Stomach smooth muscle (tissue), 2 donors: ENCODE measurements around the gene ZNRF3.
"Not testable (repeated sequence)": the region's sequence is repeated elsewhere in the genome, so short reads cannot be mapped to it uniquely, and the experiment has no call there.

Source experiments
- H3K27ac ChIP-seq: one replicate; pipeline ENCODE4 v1.7.0; 2013; ENCODE audit warnings: mild to moderate bottlenecking, low read length, inconsistent platforms
- H3K27me3 ChIP-seq, 2 donors: one replicate each; pipeline ENCODE4 v1.7.0; 2013; ENCODE audit warnings: low read length in 2 of 2; ENCODE audit not compliant: insufficient read depth in 2 of 2, control insufficient read depth in 1 of 2
- H3K36me3 ChIP-seq, 2 donors: one replicate each; pipeline ENCODE4 v1.7.0; 2013; ENCODE audit warnings: low read length in 2 of 2; ENCODE audit not compliant: control insufficient read depth in 2 of 2, insufficient read depth in 2 of 2
- H3K4me1 ChIP-seq: one replicate; pipeline ENCODE4 v1.7.0; 2013; ENCODE audit warnings: low read length; ENCODE audit not compliant: control insufficient read depth, insufficient read depth
- H3K4me3 ChIP-seq, 2 donors: one replicate each; pipeline ENCODE4 v1.7.0; 2013; ENCODE audit warnings: low read length in 2 of 2
- H3K9ac ChIP-seq, 2 donors: one replicate each; pipeline ENCODE4 v1.7.0; 2013; ENCODE audit warnings: low read length in 2 of 2, mild to moderate bottlenecking in 1 of 2
- H3K9me3 ChIP-seq, 2 donors: one replicate each; pipeline ENCODE4 v1.7.0; 2013; ENCODE audit warnings: low read length in 2 of 2; ENCODE audit not compliant: control insufficient read depth in 2 of 2
- donor health status: healthy.
- donor health status: Pancreatic carcinoma.

ZNRF3 gene

DNA sequence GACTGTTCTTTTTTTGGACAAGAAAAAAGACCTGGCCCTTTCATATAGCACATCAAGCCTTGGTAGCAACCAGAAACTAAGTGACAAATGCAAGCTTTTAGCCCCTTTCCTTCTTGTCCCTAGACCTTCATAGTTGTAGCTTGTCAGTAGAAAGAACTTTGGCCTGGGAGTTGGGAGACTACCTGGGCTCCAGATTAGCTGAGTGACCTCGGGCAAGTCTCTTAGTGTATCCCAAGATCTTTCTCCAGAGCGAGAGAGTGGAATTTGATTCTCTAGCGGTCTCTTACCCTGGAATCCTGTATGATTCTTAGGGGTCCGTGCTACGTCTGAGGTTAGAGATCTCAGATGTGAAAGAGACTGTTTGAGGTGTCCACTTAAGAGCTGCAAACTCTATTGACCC, 59.0 kb downstream of the ZNRF3 start:
- Histone ChIP-seq H3K4me1 (peaks cover 8% of the 10 kb centered on the region), H3K9ac (no peak overlapping the region), H3K9me3 (peaks cover 0 to 2% of the 10 kb centered on the region in 2 donors), H3K36me3 (no peaks in the 10 kb centered on the region), H3K4me3 (no peak overlapping the region), H3K27me3 (no peaks in the 10 kb centered on the region), H3K27ac (no peak overlapping the region)

DNA sequence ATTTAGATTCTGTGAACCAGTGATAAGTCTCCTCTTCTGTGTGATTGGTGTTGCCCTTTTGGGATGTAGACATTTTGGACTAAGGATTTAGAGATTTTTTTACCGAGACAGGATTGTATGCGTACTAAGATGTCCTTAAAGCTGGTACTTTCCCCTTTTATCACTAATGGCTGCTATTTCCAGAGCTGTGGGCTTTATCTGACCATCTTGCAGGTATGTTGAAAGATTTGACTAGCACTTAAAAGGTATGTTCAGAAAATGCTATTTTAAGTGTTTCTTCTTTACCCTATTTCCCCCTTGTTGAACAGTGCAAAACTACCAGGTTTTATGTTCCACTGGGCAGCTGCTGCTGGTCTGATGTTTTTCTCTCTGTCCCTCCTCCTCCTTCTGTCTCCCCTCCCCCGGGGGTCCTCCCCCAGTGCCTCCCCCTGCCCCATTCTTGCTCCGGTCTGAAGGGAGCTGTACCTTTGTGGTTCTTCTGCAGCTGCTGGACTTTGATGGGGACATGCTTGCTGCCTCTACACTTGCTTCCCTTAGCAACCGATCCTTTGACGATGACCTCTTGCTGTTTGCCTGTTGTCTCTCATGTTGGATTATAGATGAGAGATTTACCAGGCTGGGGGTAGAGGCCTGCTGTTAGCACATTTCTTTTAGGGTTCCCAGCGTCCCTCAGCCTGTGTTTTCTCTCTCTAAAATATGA, 59.6 kb downstream of the ZNRF3 start:
- no peak overlapping the region for H3K27ac ChIP-seq
- no peak overlapping the region for H3K9ac ChIP-seq

DNA sequence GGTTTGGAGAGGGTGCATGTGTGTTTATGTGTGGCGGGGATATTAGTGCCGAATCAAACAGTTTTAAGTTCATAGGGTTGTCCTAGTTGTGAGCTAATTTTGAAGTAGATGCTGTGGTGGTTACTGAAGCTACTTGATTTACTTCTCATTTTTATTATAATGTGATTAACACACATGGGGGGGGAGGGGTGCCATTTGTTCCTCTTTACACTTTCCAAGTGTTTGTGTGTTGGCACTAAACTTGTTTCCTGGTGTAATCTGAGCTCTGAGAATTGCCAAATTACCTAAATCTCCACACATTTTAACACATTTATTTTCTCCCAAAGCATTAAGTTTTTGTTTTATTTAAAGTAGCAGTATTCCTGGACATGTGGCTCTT, 60.1 kb downstream of the ZNRF3 start:
- H3K27me3 ChIP-seq = no peaks in the 10 kb centered on the region
- H3K9me3 ChIP-seq = peaks cover 0 to 2% of the 10 kb centered on the region in 2 donors
- no peak overlapping the region for H3K4me3 ChIP-seq
- H3K9ac ChIP-seq = no peak overlapping the region
- no peak overlapping the region for H3K27ac ChIP-seq
- H3K36me3 ChIP-seq = no peaks in the 10 kb centered on the region
- peaks cover 8% of the 10 kb centered on the region for H3K4me1 ChIP-seq

More for the DNA sequence above, 59.6 kb downstream of the ZNRF3 start:
- Histone ChIP-seq H3K27me3 (no peaks in the 10 kb centered on the region), H3K4me3 (no peak overlapping the region), H3K36me3 (no peaks in the 10 kb centered on the region), H3K9me3 (peaks cover 0 to 2% of the 10 kb centered on the region in 2 donors), H3K4me1 (peaks cover 8% of the 10 kb centered on the region)

DNA sequence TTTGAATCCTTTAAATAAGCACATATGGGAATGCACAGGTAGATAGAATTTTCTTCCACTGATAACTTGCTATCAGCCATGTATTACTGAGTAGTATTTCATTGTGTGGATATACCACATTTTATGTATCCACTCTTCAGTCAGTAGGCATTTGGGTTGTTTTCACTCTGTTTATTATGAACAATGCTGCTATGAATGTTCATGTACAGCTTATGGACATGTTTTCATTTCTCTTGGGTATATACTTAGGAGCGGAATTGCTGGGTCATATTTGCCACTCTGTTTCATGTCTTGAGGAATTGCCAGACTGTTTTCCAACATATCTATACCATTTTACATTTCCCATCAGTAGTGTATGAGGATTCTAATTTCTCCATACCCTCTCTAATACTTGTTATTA, 63.8 kb downstream of the ZNRF3 start:
- Histone ChIP-seq H3K9me3 (peaks cover 0 to 2% of the 10 kb centered on the region in 2 donors), H3K4me1 (peaks cover 18% of the 10 kb centered on the region), H3K9ac (no peak overlapping the region), H3K4me3 (no peak overlapping the region), H3K27ac (no peak overlapping the region), H3K36me3 (no peaks in the 10 kb centered on the region), H3K27me3 (no peaks in the 10 kb centered on the region)

DNA sequence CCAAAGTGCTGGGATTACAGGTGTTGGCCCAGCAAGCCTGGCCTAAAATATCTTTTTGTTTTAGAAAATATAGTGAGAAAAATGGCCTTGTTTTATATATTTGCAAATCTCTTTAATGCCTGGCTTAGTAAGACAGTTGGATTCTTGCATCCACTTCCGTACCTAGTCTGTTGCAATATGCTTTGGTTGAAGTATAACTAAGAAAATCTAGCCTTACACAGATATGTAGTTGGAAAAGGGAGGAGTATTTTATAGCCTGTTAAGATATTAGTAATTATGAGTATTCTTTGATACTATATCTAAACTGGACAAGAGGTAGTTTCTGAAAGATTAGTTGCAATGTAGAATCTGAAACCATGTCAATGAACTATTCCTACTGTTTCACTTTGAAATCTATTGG, 65.1 kb downstream of the ZNRF3 start:
- H3K4me3 ChIP-seq = no peak overlapping the region
- H3K9ac ChIP-seq = no peak overlapping the region
- H3K27ac ChIP-seq = no peak overlapping the region
- peaks cover 23% of the 10 kb centered on the region for H3K4me1 ChIP-seq
- H3K9me3 ChIP-seq = peaks cover 0 to 2% of the 10 kb centered on the region in 2 donors
- no peaks in the 10 kb centered on the region for H3K36me3 ChIP-seq
- no peaks in the 10 kb centered on the region for H3K27me3 ChIP-seq

DNA sequence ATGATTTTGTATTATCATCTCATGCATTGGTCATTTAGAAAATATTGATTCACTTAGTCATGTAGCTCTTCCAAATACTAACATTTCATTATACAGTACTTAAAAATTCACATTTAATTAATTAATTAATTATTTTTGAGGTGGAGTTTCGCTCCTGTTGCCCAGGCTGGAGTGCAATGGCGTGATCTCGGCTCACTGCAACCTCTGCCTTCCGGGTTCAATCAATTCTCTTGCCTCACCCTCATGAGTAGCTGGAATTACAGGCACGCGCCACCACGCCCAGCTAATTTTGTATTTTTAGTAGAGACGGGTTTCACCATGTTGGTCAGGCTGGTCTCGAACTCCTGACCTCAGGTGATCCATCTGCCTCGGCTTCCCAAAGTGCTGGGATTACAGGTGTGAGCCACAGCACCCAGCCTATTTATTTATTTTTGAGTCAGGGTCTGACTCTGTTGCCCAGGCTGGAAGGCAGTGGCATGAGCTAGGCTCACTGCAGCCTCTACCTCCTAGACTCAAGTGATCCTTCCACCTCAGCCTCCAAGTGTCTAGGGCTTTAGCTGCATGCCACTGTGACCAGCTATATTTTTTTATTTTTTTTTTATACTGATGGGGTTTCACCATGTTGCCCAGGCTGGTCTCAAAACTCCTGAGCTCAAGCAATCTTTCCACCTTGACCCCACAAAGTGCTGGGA, 65.6 kb downstream of the ZNRF3 start:
- not testable (repeated sequence) for H3K27ac ChIP-seq

DNA sequence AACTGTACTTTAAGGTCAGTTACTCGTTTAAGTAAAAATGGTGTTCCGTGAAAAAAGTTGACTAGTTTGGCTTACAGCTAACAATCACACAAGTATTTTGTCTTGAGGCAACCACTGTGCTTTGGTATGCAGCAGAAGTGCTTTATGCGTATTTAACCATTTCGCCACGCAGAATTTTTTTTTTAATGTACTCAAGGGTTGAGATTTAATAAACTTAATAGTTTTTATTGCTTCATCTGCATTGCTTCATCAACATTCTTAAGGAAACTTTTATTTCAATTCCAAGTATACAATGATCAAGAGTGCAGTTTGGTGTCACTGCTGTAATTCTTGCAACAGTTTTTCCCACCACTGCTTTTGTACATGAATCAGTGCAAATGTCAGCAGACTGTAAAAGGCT, 66.4 kb downstream of the ZNRF3 start:
- Histone ChIP-seq H3K36me3 (no peaks in the 10 kb centered on the region), H3K27me3 (no peaks in the 10 kb centered on the region), H3K27ac (no peak overlapping the region), H3K4me1 (peaks cover 19% of the 10 kb centered on the region), H3K4me3 (no peak overlapping the region), H3K9me3 (peaks cover 0 to 2% of the 10 kb centered on the region in 2 donors), H3K9ac (no peak overlapping the region)

More for the DNA sequence above, 65.6 kb downstream of the ZNRF3 start:
- peaks cover 19% of the 10 kb centered on the region for H3K4me1 ChIP-seq
- not testable (repeated sequence) for H3K36me3 ChIP-seq, H3K9me3 ChIP-seq, H3K9ac ChIP-seq, H3K4me3 ChIP-seq, H3K27me3 ChIP-seq

DNA sequence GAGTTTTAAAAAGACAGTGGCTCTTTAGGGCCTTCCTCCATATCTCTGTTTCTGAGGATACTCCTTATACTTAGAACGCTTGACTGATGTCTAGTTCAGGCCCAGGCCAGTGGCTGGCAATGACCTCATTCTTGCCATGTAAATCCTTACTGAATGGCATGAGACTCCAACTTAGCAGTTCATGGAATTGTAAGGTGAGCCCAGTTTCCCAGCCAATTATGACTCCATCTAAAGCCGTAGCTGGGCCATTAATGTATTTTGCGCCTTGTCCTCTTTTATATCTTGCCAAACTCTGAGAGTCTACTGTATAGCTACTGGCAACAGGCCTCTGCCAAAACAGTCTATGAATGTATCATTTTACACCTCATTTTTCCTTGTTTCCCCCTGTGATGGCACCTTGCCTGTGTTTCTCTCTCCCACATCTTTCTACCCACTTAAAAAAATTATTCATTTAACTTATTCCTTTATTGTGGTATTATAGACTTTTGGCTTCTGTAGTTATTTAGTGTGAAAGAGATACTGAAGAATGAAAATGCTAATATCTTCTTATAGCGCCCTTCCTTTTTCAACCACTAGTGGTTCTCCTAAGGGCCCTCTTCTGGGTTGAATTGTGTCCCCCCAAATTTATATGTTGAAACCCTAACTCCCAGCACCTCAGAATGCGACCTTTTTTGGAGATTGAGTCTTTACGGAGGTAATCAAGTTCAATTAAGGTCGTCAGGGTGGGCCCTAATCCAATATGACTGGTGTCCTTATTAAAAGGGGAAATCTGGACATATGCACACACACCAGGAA, 67.4 kb downstream of the ZNRF3 start:
- H3K4me3 ChIP-seq = no peak overlapping the region
- no peaks in the 10 kb centered on the region for H3K27me3 ChIP-seq
- H3K9me3 ChIP-seq = peaks cover 0 to 2% of the 10 kb centered on the region in 2 donors
- peaks cover 19% of the 10 kb centered on the region for H3K4me1 ChIP-seq
- no peaks in the 10 kb centered on the region for H3K36me3 ChIP-seq
- no peak overlapping the region for H3K9ac ChIP-seq
- no peak overlapping the region for H3K27ac ChIP-seq

DNA sequence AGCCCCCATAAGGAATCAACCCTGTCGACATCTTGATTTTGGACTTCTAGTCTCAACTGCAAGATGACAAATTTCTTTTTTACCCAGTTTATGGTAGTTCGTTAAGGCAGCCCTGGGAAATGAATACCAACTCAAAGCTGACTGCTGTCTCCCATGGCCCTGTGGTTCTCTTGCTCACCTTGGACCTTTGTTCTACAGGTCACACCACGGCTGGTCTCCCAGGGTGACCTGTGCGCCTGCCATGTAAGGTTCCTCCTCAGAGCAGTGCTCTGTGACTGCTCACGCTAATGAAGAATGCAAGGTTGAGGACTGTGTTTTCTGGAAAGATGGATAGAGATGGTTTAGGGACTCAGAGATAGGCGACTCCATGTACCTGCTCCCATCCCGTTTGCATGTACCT, 68.2 kb downstream of the ZNRF3 start:
- H3K9me3 ChIP-seq = peaks cover 0 to 2% of the 10 kb centered on the region in 2 donors
- no peaks in the 10 kb centered on the region for H3K27me3 ChIP-seq
- H3K4me3 ChIP-seq = peak overlapping the region in 1 of 2 donors; percentile 40
- H3K36me3 ChIP-seq = no peaks in the 10 kb centered on the region
- no peak overlapping the region for H3K9ac ChIP-seq
- H3K4me1 ChIP-seq = peaks cover 20% of the 10 kb centered on the region
- H3K27ac ChIP-seq = no peak overlapping the region

DNA sequence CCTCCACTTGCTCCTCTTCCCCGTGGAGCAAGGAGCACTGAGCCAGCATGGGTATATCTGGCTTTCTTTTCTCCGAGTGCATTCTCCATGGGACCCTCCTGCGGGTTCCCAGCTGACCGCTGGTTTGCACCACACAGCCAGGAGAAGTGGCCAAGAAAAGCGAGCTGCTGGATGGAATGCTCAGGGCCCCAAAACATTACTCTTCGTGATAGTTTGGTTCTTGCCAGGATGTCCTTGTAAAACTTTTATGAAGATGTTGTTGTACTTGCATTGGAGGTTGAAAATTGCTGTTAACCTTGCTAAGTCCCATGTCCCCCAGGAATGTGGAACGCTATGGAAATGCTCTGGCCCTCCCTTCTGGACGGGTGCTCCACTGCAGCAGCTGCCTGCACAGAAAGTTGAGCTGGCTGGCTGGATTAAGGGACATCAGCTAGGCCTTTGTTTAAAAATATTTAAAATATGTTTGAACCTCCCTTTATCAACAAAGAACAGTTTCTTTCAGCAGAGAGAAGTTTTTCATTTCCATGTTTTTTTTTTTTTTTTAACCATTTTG, 68.7 kb downstream of the ZNRF3 start:
- Histone ChIP-seq H3K36me3 (no peaks in the 10 kb centered on the region), H3K4me3 (peak overlapping the region in 1 of 2 donors; percentile 40), H3K4me1 (peaks cover 25% of the 10 kb centered on the region), H3K27me3 (no peaks in the 10 kb centered on the region), H3K9me3 (no peaks in the 10 kb centered on the region), H3K9ac (peak overlapping the region in 1 of 2 donors; percentile 5), H3K27ac (no peak overlapping the region)
